HT1080 (cell line): ENCODE data around the gene RFT1. TPM values are rescaled to one million over a fixed set of nuclear protein-coding genes. Genes with fewer than 3 reads are reported as not detected.
A peak's percentile ranks its signal among the peaks of the same experiment; 100 is the strongest.
"Not testable (repeated sequence)": the region's sequence is repeated elsewhere in the genome, so short reads cannot be mapped to it uniquely, and the experiment has no call there.

Experiments
- DNase-seq: peaks from one replicate; pipeline ENCODE4 v3.0.0-alpha.2; 2015; ENCODE audit warnings: low read depth
- total RNA-seq: library from RNA; depleted of rRNA; stranded (reverse); fragments of >200 nt; shearing (Covaris generic); gene quantifications from 2 replicates; pipeline ENCODE4 v1.2.3, GENCODE V29; 2014

The RFT1 gene
- total RNA-seq, 1 experiment from 2014 or later = 35.0 TPM

GRCh38 chr3:53071882-53072431 is 58.3 kb downstream of the RFT1 start:
- no peak for DNase-seq

GRCh38 chr3:53069422-53070068 is 60.7 kb downstream of the RFT1 start:
- peak; percentile 38 for DNase-seq

GRCh38 chr3:53068176-53068575 is 62.1 kb downstream of the RFT1 start:
- no peak for DNase-seq

- no peak for DNase-seq
Measured at GRCh38 chr3:53067567-53067966, 62.7 kb downstream of the RFT1 start.

- DNase-seq = no peak
Measured at GRCh38 chr3:53065841-53066480, 64.3 kb downstream of the RFT1 start.

GRCh38 chr3:53062905-53063304 is 67.3 kb downstream of the RFT1 start:
- DNase-seq = no peak

- DNase-seq = peak; percentile 48
Measured at GRCh38 chr3:53056442-53056841, 73.8 kb downstream of the RFT1 start.

GRCh38 chr3:53054233-53054632 is 76.0 kb downstream of the RFT1 start:
- DNase-seq = not testable (repeated sequence)

- no peak for DNase-seq
Measured at GRCh38 chr3:53051929-53052328, 78.3 kb downstream of the RFT1 start.

GRCh38 chr3:53049987-53050386 is 80.2 kb downstream of the RFT1 start:
- DNase-seq = no peak

GRCh38 chr3:53046171-53047170 is 83.8 kb downstream of the RFT1 start:
- DNase-seq = no peak

GRCh38 chr3:53045518-53046170 is 84.6 kb downstream of the RFT1 start, which contains the start of gene SFMBT1:
Gene SFMBT1, minus strand, starts transcription at chr3:53046073. Its CDS starts 76,945 bp downstream, at chr3:52969128.
- DNase-seq = peak; percentile 53

- peak; percentile 47 for DNase-seq
Measured at GRCh38 chr3:53044711-53045517, 85.3 kb downstream of the RFT1 start.

GRCh38 chr3:53044371-53044710 is 85.9 kb downstream of the RFT1 start:
- no peak for DNase-seq

- DNase-seq = no peak
Measured at GRCh38 chr3:53043738-53044137, 86.5 kb downstream of the RFT1 start.

- DNase-seq = no peak
Measured at GRCh38 chr3:53042651-53043050, 87.6 kb downstream of the RFT1 start.

- peak; percentile 32 for DNase-seq
Measured at GRCh38 chr3:53040351-53040820, 89.8 kb downstream of the RFT1 start.

GRCh38 chr3:53039376-53039752 is 90.9 kb downstream of the RFT1 start:
- DNase-seq = no peak

GRCh38 chr3:53038679-53039375 is 91.4 kb downstream of the RFT1 start:
- no peak for DNase-seq
